HG02938 (cell line): ENCODE data around the gene NHS.

Experiments used
- ATAC-seq: cut with Tn5 transposase; IDR thresholded peaks from one replicate; pipeline ENCODE4 v1.9.1; 2021; ENCODE audit warnings: mild to moderate bottlenecking, moderate library complexity; ENCODE audit not compliant: unreplicated experiment

NHS gene

DNA sequence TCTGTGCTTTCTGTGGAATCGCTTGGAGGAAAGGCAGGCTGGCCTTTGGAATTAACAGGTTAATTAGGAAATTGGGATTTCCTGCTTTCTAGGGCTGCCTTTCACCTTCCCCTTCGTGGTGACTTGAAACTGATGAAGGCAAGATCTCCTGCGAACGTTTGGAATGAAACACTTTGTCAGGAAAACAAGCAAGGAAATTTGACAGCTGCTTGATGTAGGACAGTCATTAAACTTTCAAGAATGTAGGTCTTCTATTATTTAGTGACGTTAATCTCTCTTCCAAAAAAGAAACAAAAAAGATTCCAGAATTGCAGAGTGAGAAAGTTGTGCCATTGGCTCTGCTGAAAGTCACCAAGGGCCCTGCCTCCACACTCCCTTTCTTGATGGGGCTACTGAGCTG lies 206.6 kb downstream of the NHS start:
- ATAC-seq = no peak

DNA sequence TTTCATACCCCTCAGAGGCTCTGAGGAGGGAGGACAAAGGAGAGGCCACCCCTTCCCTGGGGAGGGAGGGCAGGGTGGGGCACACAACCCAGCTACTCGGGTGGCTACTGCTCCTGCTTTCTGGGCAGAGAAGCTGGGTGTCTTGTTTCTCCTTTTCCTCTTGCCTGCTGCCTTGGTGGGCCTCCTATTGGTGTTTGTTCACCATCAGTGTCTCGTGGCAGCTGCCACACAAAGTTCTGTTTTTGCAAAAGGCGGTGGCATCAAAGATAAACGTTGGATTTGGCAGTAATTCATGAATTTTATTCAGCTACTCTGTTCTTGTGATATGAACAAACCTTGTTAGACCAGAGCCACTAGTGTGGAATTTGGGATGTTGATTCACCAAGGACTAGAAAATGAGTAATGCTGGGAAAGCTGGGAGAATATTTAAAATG lies 209.3 kb downstream of the NHS start:
- no peak for ATAC-seq

DNA sequence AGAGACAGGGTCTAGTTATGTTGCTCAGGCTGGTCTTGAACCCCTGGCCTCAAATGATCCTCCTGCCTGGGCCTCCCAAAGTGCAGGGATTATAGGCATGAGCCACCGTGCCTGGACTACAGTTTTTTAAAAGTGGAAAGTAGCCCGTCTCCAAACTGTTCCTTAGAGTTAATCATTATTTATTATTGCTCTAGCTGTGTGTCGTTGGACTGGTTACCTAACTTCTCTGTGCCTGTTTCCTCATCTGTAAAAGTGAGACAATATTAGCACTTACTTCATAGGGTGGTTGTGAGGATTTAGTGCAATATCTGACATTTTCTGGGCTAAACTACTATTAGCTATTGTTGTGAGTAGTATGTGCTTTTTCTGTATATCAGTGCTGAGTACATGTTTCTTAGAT lies 210.0 kb downstream of the NHS start:
- ATAC-seq = no peak

DNA sequence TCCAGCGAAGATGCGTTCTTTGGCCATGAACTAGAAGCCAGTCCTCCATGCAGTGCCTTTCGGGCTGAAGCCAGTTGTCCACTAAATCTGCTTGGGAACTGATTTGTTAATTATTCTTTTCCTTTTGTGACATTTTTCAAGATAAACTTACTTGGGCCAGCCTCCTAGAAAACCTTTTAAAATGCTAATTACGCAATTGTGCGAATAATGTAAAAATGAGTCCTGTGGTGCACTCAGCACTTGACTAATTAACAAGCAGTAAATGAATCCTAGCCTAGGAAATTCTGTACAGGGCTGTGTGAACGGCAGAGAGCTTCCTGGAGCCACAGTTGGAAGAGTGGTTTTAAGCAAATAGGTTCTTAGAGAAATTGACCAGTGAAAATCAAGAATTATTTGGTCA lies 212.4 kb downstream of the NHS start:
- no peak for ATAC-seq

DNA sequence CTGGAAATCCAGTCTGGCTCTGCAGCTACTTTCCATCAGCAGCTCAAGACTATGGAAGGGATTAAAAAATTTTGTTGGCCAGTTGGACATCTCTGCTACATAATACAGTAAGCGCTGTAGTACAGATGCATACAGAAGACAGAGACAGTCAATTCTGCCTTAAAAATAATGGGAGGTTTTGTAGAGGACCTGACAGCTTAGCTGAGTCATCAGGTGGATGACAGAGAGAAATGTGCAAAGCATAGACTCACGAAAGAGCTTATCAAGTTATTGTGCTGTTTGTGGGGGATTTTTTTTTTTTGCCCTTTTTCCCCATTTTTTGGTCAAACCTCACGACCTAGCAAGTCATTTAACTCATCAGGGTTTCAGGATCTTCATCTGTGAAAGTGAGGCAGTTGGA lies 213.3 kb downstream of the NHS start:
- no peak for ATAC-seq

DNA sequence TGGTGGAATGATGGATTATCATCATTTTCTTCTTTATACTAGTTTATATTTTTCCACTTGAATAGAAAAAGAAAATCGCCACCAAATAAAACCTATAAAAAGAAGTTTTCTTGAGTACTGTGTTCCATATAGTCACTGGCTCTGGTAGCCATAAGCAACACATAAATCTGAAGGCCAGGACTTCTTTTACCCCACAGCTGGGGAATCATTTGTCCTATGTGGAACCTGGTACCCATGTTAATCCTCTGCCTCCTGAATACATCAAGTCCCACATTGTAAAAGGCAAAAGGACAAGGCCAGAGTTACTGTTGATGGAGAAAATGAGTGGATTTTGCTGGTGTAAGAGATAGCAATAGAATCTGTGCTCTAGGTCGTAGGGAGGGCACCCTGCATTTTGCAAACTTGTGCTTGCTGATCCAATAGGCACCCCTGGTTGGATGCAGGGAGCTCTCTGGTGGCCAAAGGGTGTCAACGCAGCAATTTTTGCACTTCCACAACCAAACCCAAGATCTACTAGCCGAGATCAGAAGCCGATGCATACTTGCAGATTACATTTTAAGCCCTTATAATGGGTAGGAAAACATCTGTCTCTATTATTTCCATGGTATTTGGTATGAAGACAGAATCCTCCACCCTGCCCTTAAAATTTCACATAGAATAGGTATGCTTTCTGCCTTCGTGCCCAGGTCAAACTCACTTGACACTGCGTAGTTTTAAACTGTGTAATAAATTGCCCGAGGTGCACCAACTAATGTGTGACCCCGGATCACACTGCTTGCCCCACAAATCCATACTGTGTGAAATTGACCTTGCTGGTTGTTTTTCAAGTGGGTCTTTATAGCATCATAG lies 216.1 kb downstream of the NHS start:
- no peak for ATAC-seq

DNA sequence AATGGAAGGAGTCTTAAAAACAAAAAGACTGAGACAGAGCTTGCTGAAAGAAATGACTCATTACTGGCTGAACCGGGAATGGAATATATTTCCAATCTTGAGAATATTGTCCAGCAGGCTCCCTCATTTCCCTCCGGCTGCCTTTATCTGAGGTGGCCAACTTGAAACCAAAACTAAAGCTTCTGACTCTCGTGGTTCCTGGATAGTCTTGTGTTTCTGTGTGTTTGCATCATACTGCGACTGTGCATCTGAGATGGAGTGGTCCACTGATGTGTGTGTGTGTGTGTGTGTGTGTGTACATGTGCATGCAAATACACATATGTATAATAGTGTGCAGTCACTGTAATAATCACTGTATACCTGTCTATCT lies 216.7 kb downstream of the NHS start:
- ATAC-seq = no peak

DNA sequence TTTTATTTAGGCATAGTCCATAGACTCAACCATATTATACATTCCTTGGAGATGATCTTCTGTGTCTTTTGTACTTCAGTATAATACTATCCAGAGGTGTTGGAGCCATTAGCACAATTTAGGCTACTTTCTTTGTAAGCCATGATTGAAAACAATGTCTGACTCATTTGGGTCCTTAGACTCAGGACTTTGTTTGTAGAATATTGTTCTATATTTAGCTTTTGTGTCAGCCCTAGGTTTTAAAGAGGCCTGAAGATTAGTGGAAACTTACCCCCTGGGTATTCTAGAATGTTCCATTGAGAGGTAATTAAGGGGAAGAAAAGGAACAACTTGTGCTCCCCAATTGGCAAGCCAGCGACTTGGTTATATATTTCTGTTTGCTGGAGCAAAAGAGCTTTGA lies 217.1 kb downstream of the NHS start:
- no peak for ATAC-seq

DNA sequence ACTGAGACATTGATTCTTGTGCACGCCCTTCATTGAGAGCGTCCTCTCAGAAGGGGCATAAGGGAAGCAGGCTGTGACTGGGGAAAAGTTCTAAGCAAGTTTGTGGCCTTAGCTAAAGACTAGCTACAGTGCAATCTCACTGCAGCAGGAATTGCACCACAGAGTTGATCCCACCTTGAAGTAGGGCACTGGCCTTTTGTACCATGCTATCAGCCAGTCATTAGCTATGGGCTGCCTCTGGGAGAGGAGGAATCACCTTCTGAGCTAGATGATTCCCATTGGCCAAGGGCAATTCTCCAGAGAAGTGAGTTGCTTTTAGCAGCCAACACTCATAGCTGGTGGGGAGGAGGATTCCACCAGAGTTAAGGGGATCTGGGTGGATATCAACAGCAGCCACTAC lies 219.7 kb downstream of the NHS start:
- no peak for ATAC-seq

DNA sequence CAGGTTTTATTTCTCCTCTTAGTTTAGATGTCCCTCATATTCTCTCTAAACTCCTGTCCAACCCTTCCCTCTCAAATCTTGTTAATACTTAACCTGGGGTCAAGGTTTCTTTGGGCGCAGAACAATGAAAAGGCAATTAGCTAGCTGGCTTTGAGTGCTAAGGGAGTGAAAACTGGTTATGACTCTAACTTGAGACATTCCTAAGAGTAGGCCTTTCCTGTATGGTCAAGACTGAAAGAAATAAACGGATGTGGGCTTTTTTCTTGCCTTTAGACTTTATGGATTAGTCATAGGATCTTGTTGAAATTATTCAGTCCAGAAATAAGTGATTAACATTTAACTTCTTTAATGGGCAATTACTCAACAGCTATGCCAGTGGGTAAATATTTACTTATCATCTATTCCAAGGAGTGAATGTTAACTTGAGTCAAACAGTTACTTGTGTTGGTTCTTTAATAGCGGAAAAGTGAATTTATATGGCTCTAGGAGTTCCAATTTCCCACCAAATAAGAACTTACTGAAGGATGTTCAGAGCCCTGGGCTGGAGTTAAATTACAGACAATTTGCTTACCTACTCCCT lies 220.5 kb downstream of the NHS start:
- peak; percentile 78 for ATAC-seq

DNA sequence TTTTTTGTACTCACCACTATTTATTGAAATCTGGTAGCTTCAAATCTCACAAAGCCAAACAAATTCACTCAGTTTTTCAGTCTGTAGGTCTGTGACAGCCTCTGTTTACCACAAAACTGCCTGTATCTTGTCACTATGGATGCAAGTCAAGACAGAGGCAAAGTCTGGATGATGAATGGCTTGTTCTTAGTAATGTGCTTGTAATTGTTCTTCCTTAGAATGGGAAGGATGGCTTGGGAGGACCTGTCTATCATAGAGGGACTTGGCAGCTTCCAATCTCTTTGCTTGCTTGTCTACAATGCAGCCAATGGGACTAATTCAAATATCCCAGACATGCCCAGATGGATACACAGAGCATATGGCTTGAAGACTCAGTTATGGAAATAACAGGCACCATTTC lies 221.1 kb downstream of the NHS start:
- no peak for ATAC-seq

DNA sequence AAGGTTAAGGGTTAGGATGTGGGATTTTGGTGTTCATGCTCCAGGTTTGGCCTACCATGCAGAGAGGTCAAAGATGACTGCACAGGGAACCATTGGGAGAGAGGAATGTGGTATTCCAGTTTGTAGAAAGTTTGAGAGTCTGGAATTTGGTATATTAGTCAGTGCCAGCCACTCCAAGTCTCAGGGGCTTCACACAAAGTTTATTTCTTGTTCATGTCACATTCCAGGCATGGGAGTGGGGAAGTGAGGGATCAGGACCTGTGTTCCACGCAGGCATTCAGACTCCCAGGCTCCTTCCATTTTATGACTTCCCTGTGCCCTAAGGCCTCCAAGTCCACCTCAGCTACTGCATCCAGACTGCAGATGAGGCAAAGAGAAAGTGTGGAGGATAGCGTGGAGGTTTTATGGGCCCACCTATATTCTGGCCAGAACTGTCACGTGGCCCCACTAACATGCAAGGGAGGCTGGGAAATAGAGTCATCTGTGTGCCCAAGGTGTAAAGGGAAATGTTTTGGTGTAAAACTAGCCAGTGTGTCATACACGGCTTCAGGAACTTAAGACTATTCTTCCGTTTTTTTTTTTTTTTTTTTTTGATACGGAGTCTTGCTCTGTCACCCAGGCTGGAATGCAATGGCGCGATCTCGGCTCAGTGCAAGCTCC lies 221.7 kb downstream of the NHS start:
- no peak for ATAC-seq

DNA sequence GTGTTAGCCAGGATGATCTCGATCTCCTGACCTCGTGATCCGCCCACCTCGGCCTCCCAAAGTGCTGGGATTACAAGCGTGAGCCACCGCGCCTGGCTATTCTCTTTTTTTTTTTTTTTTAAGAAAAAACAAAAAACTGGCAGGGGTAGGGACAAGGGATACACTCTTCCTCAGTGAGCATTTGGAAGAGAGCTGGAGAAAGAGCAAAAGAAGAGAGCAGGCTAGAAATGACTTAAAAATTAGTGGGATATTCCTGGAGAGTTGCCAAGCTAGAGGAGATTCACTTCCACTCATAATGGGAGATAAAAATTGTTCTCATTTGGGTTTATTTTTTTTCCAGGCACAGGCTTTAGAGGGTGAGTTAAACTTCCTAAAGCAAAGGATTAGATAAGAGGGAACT lies 222.3 kb downstream of the NHS start:
- ATAC-seq = no peak

DNA sequence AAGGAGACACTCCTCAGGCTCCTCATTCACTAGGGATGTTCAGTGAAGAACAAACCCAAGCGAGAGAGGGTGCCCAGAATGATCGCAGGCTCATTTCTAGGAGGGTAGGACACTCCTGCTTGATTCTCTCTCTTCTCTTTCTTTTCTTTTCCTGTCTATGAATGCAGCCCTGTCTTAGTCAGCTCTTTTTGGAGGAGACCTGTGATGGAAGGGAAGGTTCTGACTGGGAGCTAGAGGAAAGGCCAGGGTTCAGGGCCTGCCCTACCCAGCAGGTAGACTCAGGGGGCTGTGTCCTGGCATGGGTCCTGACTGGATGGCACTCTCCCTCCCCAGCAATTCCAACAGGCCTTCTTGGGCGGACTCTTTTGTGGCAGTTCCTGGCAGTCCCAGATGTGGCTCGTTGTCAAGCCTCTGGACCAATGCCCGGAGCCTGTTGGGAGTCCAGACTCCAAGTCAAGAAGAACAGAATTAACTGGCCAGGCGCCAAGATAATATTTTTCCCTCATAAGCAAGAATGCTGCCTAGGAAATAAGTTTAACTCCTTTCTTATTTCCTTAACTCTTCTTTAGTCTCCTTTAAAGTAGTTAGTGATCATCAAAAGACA lies 222.9 kb downstream of the NHS start:
- no peak for ATAC-seq

DNA sequence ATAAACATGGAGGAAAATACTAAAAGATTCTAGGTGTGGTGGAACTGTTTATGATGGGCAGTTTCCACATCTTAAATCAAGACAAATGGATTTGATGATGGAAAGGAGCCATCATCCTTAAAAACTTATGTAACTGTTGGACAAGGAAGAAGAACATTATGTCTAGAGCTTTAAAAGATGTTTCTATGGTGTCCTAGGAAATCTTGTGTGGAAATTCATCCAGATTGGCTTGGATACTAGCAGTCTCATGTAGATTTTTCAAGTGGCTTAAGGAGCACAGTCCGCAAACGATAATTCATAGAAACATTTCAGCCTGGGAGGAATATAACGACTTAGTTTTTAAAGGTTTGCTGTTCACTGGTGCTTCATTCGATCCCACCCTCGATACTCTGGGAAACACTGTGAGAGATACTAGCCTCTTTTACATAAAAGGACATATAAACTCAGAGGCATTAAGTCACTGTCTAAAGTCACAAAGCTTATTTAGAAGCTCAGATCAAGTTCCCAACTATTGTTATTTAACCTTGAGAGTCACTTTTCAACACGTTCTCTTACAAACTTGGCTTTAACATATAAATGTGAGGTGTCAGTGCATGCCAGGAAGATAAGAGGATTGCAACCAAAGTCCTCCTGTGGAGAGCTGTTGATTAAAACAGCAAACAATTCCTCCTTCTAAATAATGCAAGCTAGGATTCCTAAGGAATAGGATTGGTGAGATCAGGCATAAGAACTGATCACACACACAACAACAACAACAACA lies 226.6 kb downstream of the NHS start:
- no peak for ATAC-seq

DNA sequence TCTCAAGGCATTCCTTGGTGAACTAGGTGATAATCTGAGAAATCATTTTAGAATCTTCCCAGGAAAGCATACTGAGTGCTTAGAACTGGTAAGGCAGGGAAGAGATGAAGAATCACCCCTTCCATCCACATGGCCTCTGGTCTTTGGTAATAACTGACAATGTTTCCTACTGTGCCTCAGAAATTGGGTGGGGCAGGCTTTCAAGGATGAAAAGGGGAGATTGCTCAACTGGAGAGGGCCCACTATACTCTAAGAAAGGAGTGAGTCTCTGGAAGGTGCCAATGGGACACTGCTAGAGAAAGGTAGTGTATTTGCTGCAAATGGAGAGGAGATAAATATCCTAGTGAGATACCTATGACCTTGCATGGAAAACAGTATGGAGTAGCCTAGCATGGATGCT lies 227.2 kb downstream of the NHS start:
- ATAC-seq = no peak

DNA sequence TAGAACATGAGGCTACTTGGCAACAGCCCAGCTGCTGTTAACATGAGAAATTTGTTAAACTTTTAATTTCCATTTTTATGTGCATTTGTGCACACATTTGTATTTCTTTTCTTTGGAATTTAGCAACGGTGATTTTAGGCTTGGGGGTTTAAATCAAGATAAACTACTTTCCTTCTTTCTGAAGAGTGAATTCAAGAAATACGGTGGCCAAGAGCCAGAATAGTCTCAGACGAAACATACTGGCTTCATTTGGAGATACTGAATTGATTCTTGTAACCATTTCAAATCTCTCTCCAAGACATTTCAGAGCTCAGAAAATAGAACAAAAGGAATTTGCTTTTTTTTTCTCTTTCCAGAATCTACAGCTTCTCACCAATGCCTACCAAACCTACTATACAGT lies 228.2 kb downstream of the NHS start:
- ATAC-seq = no peak

DNA sequence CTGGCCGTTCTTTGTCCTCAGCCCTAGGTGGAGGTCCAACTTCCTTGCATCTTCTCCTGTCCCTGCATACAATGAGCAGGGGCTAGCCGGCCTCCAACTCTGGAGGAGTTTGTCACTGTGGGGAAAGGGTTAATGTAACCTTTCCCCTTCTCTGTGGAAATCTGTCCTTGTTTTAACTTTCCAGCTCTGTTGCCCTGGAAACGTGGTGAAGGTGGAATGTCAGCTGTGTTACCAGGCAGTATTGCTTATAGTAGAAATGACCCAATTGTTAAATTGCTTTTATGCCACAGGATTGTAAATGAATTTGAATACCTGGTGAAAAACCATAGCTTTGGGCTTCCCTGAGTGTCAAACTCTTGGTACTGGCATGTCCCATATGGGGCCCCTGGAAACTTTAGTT lies 230.7 kb downstream of the NHS start:
- no peak for ATAC-seq

DNA sequence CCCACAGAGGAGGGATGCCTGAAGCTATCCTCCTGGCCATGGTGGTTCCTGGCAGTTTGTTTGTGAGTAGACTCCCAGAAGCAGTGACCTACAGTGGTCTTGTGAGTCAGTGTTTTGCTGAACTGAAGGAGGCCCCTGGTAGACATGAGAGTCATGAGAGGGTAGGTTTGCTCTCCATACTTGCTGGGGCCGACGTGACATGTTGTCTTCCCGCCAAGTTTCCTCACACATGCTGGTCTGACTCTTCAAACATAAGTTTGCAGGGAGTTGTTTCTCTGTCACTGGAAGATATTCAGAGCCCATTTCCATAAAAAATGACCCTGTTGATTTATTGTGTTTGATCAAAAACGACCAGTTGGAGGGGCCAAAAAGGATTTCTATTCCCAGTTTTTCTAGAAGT lies 231.2 kb downstream of the NHS start:
- no peak for ATAC-seq

DNA sequence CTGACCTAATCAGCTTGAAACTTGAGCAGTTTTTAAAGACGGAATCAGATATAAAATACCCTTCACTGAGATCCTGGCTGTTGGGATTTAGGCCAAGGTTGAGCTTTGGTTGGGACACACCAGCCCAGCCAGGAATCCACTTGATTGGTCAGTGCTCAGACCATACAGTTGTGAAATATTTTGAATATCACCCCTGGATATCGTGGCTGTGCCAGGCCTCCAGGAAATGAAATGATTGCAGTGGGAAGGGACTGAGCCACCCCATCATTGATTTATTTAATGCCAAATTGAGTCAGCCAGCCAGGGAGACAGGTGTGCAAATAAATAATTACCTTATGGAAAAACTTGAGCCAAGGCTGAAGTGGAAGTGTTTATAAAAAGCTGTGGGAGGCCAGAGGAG lies 233.9 kb downstream of the NHS start:
- no peak for ATAC-seq

DNA sequence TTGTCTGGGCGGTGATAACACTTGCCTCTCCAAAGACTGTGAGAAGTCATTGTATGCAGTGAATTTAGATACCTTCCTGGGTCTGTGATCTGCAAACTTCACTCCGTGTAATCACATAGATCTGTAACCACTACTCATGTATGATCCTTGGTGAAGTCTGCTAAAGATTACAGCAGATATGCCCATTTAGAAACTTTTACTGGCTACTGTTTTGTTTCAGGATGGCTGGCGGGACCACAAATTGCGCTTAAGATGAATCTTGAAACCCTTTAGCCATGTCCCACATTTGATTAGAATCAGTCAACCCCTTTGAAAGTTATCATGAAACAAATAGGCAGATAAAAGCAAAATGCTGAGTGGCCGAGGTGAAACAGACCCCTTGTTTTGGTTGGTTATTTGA lies 235.8 kb downstream of the NHS start:
- ATAC-seq = no peak
